Endometrium (tissue), 2 donors: Measurements from ENCODE around the gene SFPQ.
"Not testable (repeated sequence)": the region's sequence is repeated elsewhere in the genome, so short reads cannot be mapped to it uniquely, and the experiment has no call there.

Experiments
- FAIRE-seq: peaks from 2 replicates; lab custom pipeline; 2012; peaks lifted over from hg19 to GRCh38; lab: Jason Lieb, UNC
- donor health status: control.
- donor health status: control.

SFPQ gene

GRCh38 chr1:35187816-35188342, 5.1 kb downstream of the SFPQ start:
- no peak for FAIRE-seq

DNA sequence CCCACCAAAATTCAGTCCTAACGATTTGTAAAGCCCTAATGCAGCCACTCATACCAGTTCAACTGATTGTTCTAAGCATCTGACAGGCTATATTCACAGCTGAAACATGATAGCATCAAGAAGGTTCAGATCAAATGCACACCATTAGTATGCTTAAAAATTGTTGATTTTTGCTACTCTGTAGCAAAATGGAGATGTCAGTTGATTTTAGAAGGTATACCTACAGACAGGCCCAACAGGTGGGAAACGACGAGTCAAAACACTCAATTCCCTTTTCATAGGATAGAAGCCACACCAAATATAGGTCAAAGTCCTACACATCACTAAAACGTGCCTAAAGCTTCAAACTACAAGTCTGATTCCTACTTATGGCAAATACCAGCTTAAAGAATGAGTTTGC, 6.7 kb downstream of the SFPQ start:
- FAIRE-seq, result no peak

- no peak for FAIRE-seq
Observed at GRCh38 chr1:35185200-35185599, 7.7 kb downstream of the SFPQ start.

DNA sequence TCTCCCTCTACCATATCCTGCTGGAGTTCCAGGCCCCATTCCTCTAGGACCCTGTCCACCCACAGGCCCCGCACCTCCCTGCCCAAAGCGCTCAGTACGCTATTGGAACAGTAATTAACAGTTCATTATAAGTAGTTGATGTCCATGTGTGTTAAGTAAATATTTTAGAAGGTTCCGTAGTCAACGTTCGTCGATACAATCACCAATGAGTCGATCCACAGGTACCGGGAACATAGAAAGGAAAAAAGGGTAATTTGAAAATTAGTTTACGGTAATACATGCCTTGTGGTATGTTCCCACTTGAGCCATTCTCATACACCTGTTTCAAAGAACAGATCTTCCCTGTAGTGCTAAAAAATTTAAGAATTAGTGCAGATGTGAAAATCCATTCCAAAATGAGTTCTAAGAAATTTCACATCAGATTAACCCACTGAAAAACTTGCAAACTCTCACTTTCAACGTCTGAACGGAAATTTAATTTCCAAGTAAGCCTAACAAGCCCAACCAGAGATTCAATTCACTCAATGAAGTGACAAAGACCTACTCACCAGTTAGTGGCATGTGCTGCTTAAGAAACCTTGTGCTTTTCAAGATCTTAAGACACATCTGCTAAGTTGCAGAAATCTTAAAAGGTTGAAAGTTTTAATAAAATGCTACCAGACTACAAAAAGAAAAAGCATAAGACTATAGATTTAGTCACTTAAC, 8.3 kb downstream of the SFPQ start:
- FAIRE-seq, result no peak

GRCh38 chr1:35181790-35182455, 11.0 kb downstream of the SFPQ start:
- FAIRE-seq, result no peak

DNA sequence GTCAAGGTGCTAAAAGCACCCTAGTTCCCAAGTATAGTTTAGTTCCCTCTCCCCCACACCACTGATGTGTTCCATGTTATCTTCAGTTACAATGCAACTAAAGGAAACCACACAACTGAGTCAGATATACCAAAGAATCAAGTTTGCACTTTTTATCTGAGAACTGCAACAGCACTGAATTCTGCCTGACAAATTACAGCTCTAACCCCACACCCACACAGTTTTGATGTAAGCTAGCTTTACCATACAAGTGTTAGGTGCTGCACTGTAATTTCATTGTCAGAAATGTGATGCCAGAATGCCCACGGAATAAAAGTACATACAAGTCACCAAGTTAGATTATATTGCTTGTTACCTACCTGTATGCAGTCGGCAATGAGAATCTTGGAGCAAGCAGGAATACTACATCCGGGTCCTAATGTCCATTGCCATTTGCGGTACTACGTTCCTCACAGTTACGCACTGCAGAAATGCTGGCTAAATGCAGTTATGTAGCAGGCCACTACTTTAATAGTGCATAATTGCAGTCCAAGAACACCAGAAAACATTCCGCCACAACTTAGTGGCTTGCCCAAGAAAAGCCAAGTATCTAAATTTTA, 12.1 kb downstream of the SFPQ start:
- no peak for FAIRE-seq

DNA sequence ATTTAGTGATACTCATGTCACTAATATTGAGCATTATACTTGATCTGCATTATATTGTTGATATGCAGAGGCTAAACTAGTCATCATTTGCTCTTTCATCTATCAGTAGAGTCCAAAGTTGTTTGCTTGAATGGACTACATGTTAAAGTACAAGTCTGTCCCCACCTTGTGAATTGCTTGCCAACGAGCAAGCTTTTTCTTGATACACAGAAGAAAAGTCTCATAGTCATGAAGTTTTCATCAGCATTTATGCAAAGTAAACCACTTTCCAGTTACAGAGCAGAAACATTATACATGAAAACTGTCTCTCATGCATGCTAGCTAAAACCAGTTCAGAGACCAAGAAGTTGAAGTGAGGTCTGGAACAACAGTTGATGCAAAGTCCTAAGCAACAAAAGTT, 13.0 kb downstream of the SFPQ start:
- no peak for FAIRE-seq

DNA sequence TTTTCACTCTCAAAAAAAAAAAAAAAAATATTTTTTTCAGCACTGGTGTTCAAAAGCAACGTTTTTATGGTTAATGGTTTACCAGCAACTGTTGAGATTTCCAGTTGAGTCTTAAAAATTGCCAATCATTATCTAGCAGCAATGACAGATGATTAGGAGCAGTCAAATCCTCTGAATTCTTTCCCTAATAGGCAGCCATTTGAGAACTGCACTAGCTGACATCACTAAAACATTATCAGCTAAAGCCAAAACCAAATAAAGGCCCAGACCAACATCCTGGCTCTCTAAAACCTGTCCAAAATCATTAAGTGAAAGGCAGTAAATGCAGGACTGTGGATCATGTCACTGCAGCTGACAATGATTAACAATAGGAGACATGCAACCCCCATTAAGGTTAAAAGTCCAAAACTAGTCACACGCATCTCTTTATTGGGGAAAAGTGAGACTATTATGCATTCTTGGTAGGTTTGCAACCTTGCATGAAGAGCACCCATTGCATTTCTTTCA, 14.0 kb downstream of the SFPQ start:
- no peak for FAIRE-seq

GRCh38 chr1:35178295-35178695, 14.7 kb downstream of the SFPQ start:
- no peak for FAIRE-seq

DNA sequence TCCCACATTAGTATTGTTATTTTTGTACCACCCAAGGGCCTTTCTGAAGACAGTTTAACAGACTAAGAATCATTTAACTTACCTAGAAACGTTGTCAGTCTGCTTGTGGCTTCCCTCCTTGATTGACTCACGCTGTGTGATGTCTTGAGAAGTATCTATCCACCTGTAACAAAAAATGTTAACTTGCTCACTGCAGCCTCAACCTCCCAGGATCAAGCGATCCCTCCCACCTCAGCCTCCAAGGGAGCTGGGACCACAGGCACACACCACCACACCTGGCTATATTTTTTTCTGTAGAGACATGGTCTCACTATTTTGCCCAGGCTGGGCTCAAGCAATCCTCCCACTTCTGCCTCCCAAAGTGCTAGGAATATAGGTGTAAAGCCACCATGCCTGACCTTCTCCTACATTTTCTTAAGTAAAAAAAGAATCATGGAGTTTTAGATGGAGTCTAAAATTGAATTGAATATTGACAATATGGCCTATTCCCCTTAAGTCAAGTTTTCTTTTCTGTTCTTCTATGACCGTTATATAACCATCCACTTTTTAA, 15.6 kb downstream of the SFPQ start:
- no peak for FAIRE-seq

DNA sequence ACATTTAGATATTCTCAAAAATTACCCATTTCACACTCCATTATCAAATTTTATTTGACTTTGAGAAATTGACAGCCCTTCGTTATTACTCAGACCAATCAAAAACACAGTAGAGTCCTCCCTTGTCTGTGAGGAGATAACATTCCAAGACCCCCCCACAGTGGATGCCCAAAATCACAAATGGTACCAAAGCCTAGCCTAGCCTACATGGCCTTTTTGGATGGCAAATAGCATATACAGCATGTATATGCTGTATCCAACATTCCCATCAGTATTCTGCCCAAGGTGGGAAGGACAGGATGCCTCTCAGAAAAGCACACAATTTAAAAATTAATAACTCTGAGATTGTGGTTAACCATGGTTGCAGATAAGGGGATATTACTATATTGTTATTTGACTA, 17.3 kb downstream of the SFPQ start:
- no peak for FAIRE-seq

GRCh38 chr1:35175098-35175576, 17.8 kb downstream of the SFPQ start:
- no peak for FAIRE-seq

- no peak for FAIRE-seq
Observed at GRCh38 chr1:35173909-35174540, 18.9 kb downstream of the SFPQ start.

GRCh38 chr1:35173491-35173890, 19.5 kb downstream of the SFPQ start:
- no peak for FAIRE-seq

- FAIRE-seq, result no peak
Observed at GRCh38 chr1:35172022-35172421, 20.9 kb downstream of the SFPQ start.

DNA sequence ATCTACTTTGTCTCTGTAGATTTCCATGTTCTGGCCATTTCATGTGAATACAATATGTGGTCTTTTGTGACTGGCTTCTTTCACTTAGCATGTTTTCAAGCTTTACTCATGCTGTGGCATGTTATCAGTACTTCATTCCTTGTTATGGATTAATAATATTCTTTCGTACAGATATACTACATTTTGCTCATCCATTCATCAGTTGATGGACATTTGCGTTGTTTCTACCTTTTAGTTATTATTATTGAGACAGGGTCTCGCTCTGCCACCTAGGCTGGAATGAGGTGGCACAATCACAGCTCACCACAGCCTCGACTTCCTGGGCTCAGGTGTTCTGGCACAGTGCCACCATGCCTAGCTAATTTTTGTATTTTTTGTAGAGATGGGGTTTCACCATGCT, 21.4 kb downstream of the SFPQ start:
- FAIRE-seq, result no peak

DNA sequence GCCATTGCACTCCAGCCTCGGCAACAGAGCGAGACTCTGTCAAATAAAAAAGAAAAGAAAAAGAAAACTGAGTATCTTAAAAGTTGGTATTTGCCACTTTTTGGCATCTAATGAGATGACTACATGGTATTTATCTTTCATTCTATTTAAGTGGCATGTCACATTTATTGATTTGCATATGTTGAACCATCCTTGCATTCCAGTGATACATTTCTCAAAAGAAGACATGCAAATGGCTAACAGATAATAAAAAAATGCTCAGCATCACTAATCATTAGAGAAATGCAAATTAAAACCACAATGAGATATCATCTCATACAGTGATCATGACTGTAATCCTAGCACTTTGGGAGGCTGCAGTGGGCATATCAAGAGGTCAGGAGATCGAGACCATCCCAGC, 28.1 kb downstream of the SFPQ start:
- no peak for FAIRE-seq

DNA sequence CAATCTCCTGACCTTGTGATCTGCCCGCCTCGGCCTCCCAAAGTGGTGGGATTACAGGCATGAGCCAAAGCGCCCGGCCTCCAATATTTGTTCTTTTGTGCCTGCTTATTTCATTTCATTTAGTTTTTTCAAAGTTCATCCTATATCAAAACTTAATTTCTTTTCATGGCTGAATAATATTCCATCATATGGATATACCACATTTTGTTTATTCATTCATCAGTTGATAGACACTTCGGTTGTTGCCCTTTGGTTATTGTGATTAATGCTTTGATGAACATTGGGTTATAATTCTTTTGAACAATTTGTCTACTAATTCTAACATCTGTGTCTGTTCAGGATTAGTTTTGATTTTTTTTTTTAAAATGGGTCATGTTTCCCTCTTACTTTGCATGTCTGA, 41.7 kb downstream of the SFPQ start:
- FAIRE-seq, result no peak

GRCh38 chr1:35145892-35146549, 46.9 kb downstream of the SFPQ start:
- FAIRE-seq, result not testable (repeated sequence)

DNA sequence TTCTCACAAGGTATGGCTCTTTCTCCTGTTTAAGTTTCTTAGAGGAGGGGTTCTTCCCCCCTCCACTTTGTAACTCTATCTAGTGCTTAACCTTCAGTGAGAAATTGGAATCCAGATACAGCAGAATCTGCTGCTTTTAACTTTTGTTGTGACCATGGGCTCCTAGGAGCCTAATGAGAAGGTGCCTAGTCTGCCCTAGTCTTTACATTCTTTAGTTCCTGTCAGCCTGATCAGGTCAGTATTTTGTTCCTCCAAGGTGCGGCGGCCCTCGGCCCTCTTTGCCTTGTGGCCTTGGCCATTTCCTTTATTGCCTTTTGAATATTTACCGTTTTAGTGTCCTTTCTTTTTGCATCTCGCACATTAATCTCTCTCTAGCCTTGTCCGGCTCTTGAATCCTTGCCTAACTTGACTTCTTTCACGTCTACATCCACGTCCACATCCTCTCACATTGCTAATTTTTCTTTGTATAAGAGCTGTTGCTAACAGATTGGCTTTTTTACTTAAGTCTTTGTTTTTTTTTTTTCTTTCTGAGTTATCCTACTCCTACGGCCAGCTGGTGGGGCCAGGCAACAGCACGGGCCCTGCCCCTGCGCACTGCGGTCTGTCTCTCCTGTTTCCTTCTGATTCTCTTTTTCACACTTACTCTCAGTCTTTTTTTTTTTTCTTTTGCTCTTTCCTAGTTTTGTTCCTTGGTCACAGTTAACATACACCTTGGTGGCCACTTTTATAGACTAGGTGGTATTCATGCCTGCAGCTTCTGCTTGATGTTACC, 49.0 kb downstream of the SFPQ start:
- no peak for FAIRE-seq

DNA sequence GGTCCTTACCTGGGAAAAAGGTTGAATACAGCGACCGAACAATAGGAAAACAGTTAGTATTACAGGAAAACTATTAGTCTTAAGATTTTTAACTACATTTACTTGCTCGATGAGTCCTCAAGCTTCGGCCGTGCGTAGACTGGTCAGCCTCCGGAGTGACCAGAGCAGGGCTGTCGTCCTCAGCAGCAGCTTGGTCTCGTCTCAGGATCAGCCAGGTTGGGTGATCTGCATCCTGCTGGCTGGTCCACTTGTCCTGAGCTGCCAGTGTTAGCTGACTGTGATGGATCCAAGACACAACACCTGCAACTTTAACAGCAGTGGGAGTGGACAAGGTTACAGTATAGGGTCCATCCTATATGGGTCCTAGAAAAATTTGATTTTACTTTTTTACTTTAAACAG, 50.2 kb downstream of the SFPQ start:
- not testable (repeated sequence) for FAIRE-seq
